ENCODE measurements around the gene RBM12.

RBM12 gene

DNA sequence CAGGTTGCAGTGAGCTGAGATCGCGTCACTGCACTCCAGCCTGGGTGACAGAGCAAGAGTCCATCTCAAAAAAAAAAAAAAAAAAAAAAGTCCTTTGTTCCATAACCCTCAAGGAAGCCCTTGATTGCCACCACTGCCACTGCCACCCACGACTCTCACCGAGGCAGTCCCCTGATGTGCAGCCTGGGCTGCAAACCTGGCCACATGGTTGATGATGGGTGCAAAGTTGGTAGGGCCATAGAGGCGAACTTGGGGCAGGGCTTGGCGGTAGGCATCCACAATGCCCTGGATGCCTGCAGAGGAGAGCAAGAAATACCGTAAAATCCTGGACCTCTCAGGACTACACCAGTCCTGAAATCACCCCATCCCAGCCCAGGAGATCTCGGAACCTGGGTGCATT lies 37.6 kb downstream of the RBM12 start:
- no peak overlapping the region for H3K4me3 ChIP-seq (ENCODE audit: low read depth, low read length)
- DNase-seq (ENCODE audit: low read depth): no peak
- TF ChIP-seq, protein P1, sequence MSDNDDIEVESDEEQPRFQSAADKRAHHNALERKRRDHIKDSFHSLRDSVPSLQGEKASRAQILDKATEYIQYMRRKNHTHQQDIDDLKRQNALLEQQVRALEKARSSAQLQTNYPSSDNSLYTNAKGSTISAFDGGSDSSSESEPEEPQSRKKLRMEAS (IDR thresholded peaks at IDR 0.05; ENCODE audit: low read depth, low read length): no peak
- TF ChIP-seq CTCF (IDR thresholded peaks at IDR 0.05; ENCODE audit: low read depth, low read length): no peak
- no peak for TF ChIP-seq POLR2A (IDR thresholded peaks at IDR 0.05; ENCODE audit: extremely low read depth, insufficient read length)
- TF ChIP-seq MYC (IDR thresholded peaks at IDR 0.05; ENCODE audit: low read depth, low read length): no peak

- TF ChIP-seq MYC (IDR thresholded peaks at IDR 0.05; ENCODE audit: low read depth, low read length) (no peak), POLR2A (IDR thresholded peaks at IDR 0.05; ENCODE audit: extremely low read depth, insufficient read length) (no peak), CTCF (IDR thresholded peaks at IDR 0.05; ENCODE audit: low read depth, low read length) (no peak)
- TF ChIP-seq, protein P1 (IDR thresholded peaks at IDR 0.05; ENCODE audit: low read depth, low read length): no peak
- no peak overlapping the region for H3K4me3 ChIP-seq (ENCODE audit: low read depth, low read length)
- DNase-seq (ENCODE audit: low read depth): no peak
Measured at GRCh38 chr20:35626386-35627001, 38.2 kb downstream of the RBM12 start.

- H3K4me3 ChIP-seq (ENCODE audit: low read depth, low read length): no peak overlapping the region
- TF ChIP-seq POLR2A (IDR thresholded peaks at IDR 0.05; ENCODE audit: extremely low read depth, insufficient read length) (no peak), MYC (IDR thresholded peaks at IDR 0.05; ENCODE audit: low read depth, low read length) (no peak), CTCF (IDR thresholded peaks at IDR 0.05; ENCODE audit: low read depth, low read length) (no peak)
- TF ChIP-seq, protein P1 (IDR thresholded peaks at IDR 0.05; ENCODE audit: low read depth, low read length): no peak
- no peak for DNase-seq (ENCODE audit: low read depth)
Measured at GRCh38 chr20:35625584-35626385, 38.9 kb downstream of the RBM12 start.

DNA sequence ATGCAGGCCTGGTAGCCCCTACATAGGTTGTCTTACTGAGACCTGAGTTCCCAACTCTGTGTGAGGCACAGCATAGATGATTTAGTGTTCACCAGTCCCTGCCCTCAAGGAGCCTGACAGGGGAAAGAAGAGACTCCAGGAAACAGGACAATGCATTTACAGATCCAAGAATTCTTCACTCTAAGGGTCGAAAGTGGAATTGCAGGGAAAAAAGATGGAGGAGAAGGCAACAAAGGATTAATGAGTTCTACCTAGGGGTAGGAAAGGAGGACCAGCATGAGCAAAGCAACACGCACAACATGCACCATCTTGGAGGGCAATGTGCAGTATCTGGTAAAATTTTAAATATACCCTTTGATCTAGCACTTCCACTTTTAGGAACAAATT lies 43.1 kb downstream of the RBM12 start:
- TF ChIP-seq CTCF (IDR thresholded peaks at IDR 0.05; ENCODE audit: low read depth, low read length): no peak
- no peak for TF ChIP-seq MYC (IDR thresholded peaks at IDR 0.05; ENCODE audit: low read depth, low read length)
- no peak for TF ChIP-seq POLR2A (IDR thresholded peaks at IDR 0.05; ENCODE audit: extremely low read depth, insufficient read length)
- TF ChIP-seq, protein P1 (IDR thresholded peaks at IDR 0.05; ENCODE audit: low read depth, low read length): no peak
- H3K4me3 ChIP-seq (ENCODE audit: low read depth, low read length): no peak overlapping the region
- no peak for DNase-seq (ENCODE audit: low read depth)

- no peak for DNase-seq (ENCODE audit: low read depth)
- TF ChIP-seq, protein P1 (IDR thresholded peaks at IDR 0.05; ENCODE audit: low read depth, low read length): no peak
- TF ChIP-seq CTCF (IDR thresholded peaks at IDR 0.05; ENCODE audit: low read depth, low read length) (no peak), POLR2A (IDR thresholded peaks at IDR 0.05; ENCODE audit: extremely low read depth, insufficient read length) (no peak), MYC (IDR thresholded peaks at IDR 0.05; ENCODE audit: low read depth, low read length) (no peak)
- H3K4me3 ChIP-seq (ENCODE audit: low read depth, low read length): no peak overlapping the region
Measured at GRCh38 chr20:35620818-35621559, 43.7 kb downstream of the RBM12 start.
